Kidney (tissue), 14 donors: ENCODE measurements around the gene MAST3. TPM values are rescaled to one million over a fixed set of nuclear protein-coding genes. Genes with fewer than 3 reads are reported as not detected.

Source experiments
- DNase-seq, 5 donors: peaks; one replicate each; pipeline ENCODE4 v3.0.0-alpha.2; 2013 to 2020
- FAIRE-seq: peaks from 2 replicates; lab custom pipeline; 2012; peaks lifted over from hg19 to GRCh38; lab: Jason Lieb, UNC
- H3K27ac ChIP-seq, 2 donors: one replicate each; pipeline ENCODE4 v1.7.0; 2013; ENCODE audit warnings: low read depth in 2 of 2, low read length in 2 of 2, inconsistent platforms in 1 of 2
- H3K27me3 ChIP-seq: one replicate; pipeline ENCODE4 v1.7.1; 2013; ENCODE audit warnings: low read length, inconsistent platforms; ENCODE audit not compliant: control insufficient read depth, insufficient read depth
- H3K36me3 ChIP-seq, 3 donors: one replicate each; pipeline versions ENCODE4 v1.7.0 to v1.7.1; 2013; ENCODE audit warnings: low read length in 3 of 3, control low read depth in 1 of 3, inconsistent platforms in 1 of 3; ENCODE audit not compliant: insufficient read depth in 3 of 3, control insufficient read depth in 2 of 3
- H3K4me1 ChIP-seq, 3 donors: one replicate each; pipeline versions ENCODE4 v1.7.0 to v1.7.1; 2013; ENCODE audit warnings: low read length in 3 of 3, inconsistent platforms in 1 of 3, low read depth in 1 of 3; ENCODE audit not compliant: control insufficient read depth in 2 of 3, insufficient read depth in 2 of 3
- H3K4me3 ChIP-seq, 3 donors: one replicate each; pipeline versions ENCODE4 v1.7.0 to v1.8.1; 2013; ENCODE audit warnings: low read length in 3 of 3, control low read depth in 1 of 3, inconsistent platforms in 1 of 3
- H3K9ac ChIP-seq, 3 donors: one replicate each; pipeline versions ENCODE4 v1.7.0 to v1.7.1; 2013; ENCODE audit warnings: low read length in 3 of 3, control low read depth in 1 of 3, inconsistent platforms in 1 of 3
- H3K9me3 ChIP-seq, 3 donors: one replicate each; pipeline versions ENCODE4 v1.7.0 to v1.7.1; 2013; ENCODE audit warnings: low read length in 3 of 3, control low read depth in 1 of 3, inconsistent platforms in 1 of 3; ENCODE audit not compliant: control insufficient read depth in 2 of 3, insufficient read depth in 1 of 3
- intact Hi-C: fragments of 100-400 bp; cut with DNase I; formaldehyde crosslinking; loops from one replicate; pipeline ENCODE4 v1.11.1; 2022
- polyA plus RNA-seq: library from polyadenylated mRNA; stranded (reverse); fragments of 350-450 nt; fragmentation: Illumina TruSeq; extraction: RNeasy Lipid Tissue Mini Kit (QIAGEN cat#74804); gene quantifications from one replicate; pipeline ENCODE4 v1.2.3, GENCODE V29; 2014; ENCODE audit warnings: low read depth, low replicate concordance; ENCODE audit not compliant: insufficient read depth
- total RNA-seq: library from RNA; stranded (reverse); fragmentation: NEBNext Ultra II Directional; extraction: Animal tissue kit (Norgen Biotek cat#: 25700); gene quantifications from one replicate; pipeline ENCODE4 v1.2.1, GENCODE V29; 2021
- TF ChIP-seq, protein P1 (sequence below): IDR thresholded peaks from 3 replicates; pipeline ENCODE4 v1.5.1; 2012; ENCODE audit warnings: mild to moderate bottlenecking, moderate library complexity, borderline replicate concordance; ENCODE audit not compliant: insufficient read depth; ENCODE audit errors: extremely low read depth
- donor health status: control.
- donor health status: control.
- donor health status: control.
- donor health status: control.
- donor health status: control.
- donor health status: DM: yes; HTN: yes; CAD: no.
- donor health status: Normal renal cell carcinoma (clear cell type).

The MAST3 gene
- total and polyA plus RNA-seq, 2 donors from 2014 or later = 5.6 to 16.0 TPM

DNA sequence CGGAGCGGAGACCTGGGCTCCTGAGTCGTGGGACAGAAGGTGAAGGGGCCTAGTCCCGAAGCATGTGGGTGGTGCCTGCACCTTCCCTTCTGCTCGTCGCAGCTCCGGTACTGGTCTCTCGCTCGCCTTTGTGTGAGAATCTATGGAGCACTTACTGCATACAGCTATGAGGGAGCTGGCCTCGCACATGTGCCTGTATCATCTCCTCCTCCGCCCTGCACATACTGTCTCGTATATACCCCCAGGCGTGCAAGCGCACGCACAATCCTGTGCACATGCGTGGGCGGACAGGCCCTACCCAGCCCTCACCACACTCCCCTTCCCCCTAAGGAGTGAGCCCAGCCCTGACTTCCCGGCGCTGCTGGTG is 64.0 kb downstream of the MAST3 start:
- H3K9me3 ChIP-seq = no peaks in the 10 kb centered on the region
- FAIRE-seq (no peak), DNase-seq (peak in 1 of 5 donors; percentile 81)
- peaks cover 0 to 15% (median 12%) of the 10 kb centered on the region in 3 donors for H3K4me1 ChIP-seq
- no peaks in the 10 kb centered on the region for H3K27me3 ChIP-seq
- peak overlapping the region in 1 of 3 donors; percentile 65 for H3K9ac ChIP-seq
- TF ChIP-seq, protein P1, sequence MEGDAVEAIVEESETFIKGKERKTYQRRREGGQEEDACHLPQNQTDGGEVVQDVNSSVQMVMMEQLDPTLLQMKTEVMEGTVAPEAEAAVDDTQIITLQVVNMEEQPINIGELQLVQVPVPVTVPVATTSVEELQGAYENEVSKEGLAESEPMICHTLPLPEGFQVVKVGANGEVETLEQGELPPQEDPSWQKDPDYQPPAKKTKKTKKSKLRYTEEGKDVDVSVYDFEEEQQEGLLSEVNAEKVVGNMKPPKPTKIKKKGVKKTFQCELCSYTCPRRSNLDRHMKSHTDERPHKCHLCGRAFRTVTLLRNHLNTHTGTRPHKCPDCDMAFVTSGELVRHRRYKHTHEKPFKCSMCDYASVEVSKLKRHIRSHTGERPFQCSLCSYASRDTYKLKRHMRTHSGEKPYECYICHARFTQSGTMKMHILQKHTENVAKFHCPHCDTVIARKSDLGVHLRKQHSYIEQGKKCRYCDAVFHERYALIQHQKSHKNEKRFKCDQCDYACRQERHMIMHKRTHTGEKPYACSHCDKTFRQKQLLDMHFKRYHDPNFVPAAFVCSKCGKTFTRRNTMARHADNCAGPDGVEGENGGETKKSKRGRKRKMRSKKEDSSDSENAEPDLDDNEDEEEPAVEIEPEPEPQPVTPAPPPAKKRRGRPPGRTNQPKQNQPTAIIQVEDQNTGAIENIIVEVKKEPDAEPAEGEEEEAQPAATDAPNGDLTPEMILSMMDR = no peak
- intact Hi-C loops = no loop called here
- peak overlapping the region; percentile 20 to 40 (median 35) for H3K4me3 ChIP-seq
- peaks cover 8 to 28% (median 9%) of the 10 kb centered on the region in 3 donors for H3K36me3 ChIP-seq
- no peak overlapping the region for H3K27ac ChIP-seq

DNA sequence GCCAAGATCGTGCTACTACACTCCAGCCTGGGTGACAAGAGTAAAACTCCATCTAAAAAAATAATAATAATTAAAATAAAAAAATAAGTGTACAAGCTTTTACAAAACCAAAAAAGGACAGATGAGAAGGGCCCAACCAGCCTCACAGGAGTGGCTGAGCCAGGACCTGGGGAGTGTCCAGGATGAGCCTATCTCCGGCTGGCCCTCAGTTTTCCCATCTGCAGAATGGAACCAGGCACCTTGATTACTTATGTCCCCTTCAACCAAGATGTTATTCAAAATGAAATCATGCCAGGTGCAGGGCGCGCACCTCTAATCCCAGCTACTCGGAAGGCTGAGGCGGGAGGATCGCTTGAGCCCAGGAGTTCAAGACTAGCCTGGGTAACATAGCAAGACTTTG is 66.5 kb downstream of the MAST3 start:
- TF ChIP-seq, protein P1 = no peak
- Histone ChIP-seq H3K27me3 (no peaks in the 10 kb centered on the region), H3K27ac (no peak overlapping the region), H3K4me1 (peaks cover 0 to 7% (median 3%) of the 10 kb centered on the region in 3 donors), H3K4me3 (no peak overlapping the region), H3K36me3 (peaks cover 8 to 37% (median 11%) of the 10 kb centered on the region in 3 donors), H3K9me3 (no peaks in the 10 kb centered on the region), H3K9ac (no peak overlapping the region)
- FAIRE-seq = no peak
- intact Hi-C loops = no loop called here
- DNase-seq = no peak

DNA sequence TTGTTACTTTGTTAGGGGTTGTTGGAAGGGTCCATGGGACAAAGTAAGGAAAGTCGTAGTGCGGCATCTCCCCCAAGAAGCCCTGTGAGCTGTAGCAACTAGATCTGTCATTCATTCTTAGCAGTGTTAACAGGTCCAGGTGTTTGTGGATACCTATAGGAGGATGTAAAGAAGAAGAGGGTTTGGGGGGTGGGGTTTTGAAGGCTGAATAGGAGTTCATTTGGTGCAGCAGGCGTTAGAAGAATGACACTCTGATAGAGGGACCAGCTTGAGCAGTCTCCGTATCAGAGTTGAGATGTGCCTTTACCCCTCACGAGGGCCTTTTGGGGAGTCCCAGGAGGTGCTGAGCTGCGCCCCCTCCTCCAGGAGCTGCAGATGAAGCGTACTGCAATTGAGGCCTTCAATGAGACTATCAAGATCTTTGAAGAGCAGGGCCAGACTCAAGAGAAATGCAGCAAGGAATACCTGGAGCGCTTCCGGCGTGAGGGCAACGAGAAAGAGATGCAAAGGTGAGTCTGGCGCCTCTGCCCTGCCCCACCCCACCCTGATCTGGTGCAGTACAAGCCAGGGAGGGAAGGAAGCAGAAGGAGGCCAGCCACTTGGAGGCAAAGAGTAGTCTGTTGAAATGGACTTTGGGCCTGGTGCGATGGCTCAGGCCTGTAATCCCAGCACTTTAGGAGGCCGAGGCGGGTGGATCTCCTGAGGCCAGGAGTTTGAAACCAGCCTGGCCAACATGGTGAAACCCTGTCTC is 68.4 kb downstream of the MAST3 start:
- DNase-seq (no peak), FAIRE-seq (no peak)
- H3K36me3 ChIP-seq = peaks cover 8 to 37% (median 11%) of the 10 kb centered on the region in 3 donors

More for the DNA sequence above, 68.4 kb downstream of the MAST3 start:
- intact Hi-C loops = no loop called here
- TF ChIP-seq, protein P1 = no peak
- peaks cover 0 to 4% (median 3%) of the 10 kb centered on the region in 3 donors for H3K4me1 ChIP-seq
- no peaks in the 10 kb centered on the region for H3K9me3 ChIP-seq
- H3K27ac ChIP-seq = no peak overlapping the region
- no peak overlapping the region for H3K4me3 ChIP-seq
- no peaks in the 10 kb centered on the region for H3K27me3 ChIP-seq
- H3K9ac ChIP-seq = no peak overlapping the region
